IMR-90 (cell line): ENCODE data around the gene TMEM72. TPM values are rescaled to one million over a fixed set of nuclear protein-coding genes. Genes with fewer than 3 reads are reported as not detected.

ENCODE experiments used
- ATAC-seq: fragments of 200-7000 bp; cut with Tn5 transposase; 2 replicates; pipeline ENCODE4 v1.9.1; 2020; ENCODE audit warnings: low read depth, mild to moderate bottlenecking, moderate library complexity
- BruUV-seq: library from RNA; stranded (reverse); fragments of 400-500 nt; replicated peaks from 2 replicates; lab custom pipeline; 2021; lab: Mats Ljungman, UMichigan
- CTCF ChIA-PET: fragments of 300-600 bp; formaldehyde crosslinking; extraction: SDS; loops from one replicate; lab custom pipeline; 2021; ENCODE audit warnings: antibody characterized with exemption; lab: Yijun Ruan, JAX
- POLR2A ChIA-PET: fragments of 300-600 bp; sonication (Branson Sonifier 250); formaldehyde crosslinking; loops from one replicate; lab custom pipeline; 2022; ENCODE audit warnings: antibody characterized with exemption; ENCODE audit not compliant: unreplicated experiment; lab: Charles Lee
- DNase-seq: peaks from one replicate; pipeline ENCODE4 v3.0.0; 2013
- H2AFZ ChIP-seq: replicated peaks from 2 replicates; pipeline ENCODE3; 2013; ENCODE audit warnings: low read length, mild to moderate bottlenecking; ENCODE audit not compliant: poor library complexity
- H2AK5ac ChIP-seq: 2 replicates; pipeline ENCODE4 v1.6.1; 2013; ENCODE audit warnings: low read depth, low read length, inconsistent platforms
- H2AK9ac ChIP-seq: replicated peaks from 2 replicates; pipeline ENCODE3; 2013; ENCODE audit warnings: mild to moderate bottlenecking, low read depth, low read length, moderate library complexity; ENCODE audit not compliant: poor library complexity
- H2BK120ac ChIP-seq: 2 replicates; pipeline ENCODE4 v1.6.1; 2013; ENCODE audit warnings: low read depth, low read length, inconsistent platforms
- H2BK15ac ChIP-seq: 3 replicates; pipeline ENCODE4 v1.6.1; 2013; ENCODE audit warnings: low read depth, low read length, inconsistent platforms
- H2BK20ac ChIP-seq: 2 replicates; pipeline ENCODE4 v1.6.1; 2013; ENCODE audit warnings: low read depth, mild to moderate bottlenecking, inconsistent platforms, low read length, moderate library complexity
- H2BK5ac ChIP-seq: 2 replicates; pipeline ENCODE4 v1.6.1; 2013; ENCODE audit warnings: mild to moderate bottlenecking, low read depth, low read length, inconsistent platforms; ENCODE audit not compliant: poor library complexity, severe bottlenecking
- H3K14ac ChIP-seq: replicated peaks from 2 replicates; pipeline ENCODE4 v1.6.1; 2013; ENCODE audit warnings: low read depth, low read length, inconsistent platforms
- H3K18ac ChIP-seq: 2 replicates; pipeline ENCODE4 v1.6.1; 2013; ENCODE audit warnings: low read depth, low read length, control low read depth
- H3K23ac ChIP-seq: 2 replicates; pipeline ENCODE4 v1.6.1; 2013; ENCODE audit warnings: low read depth, low read length, inconsistent platforms
- H3K27ac ChIP-seq: 2 replicates; pipeline ENCODE4 v1.5.1; 2013; ENCODE audit warnings: mild to moderate bottlenecking, control low read depth, low read length; ENCODE audit not compliant: insufficient read depth
- H3K27me3 ChIP-seq: 2 replicates; pipeline ENCODE4 v1.6.1; 2013; ENCODE audit warnings: low read length; ENCODE audit not compliant: control insufficient read depth, insufficient read depth
- H3K36me3 ChIP-seq: 2 replicates; pipeline ENCODE4 v1.6.1; 2013; ENCODE audit warnings: low read length, mixed read lengths; ENCODE audit not compliant: control insufficient read depth, insufficient read depth
- H3K4ac ChIP-seq: 2 replicates; pipeline ENCODE4 v1.6.1; 2013; ENCODE audit warnings: low read depth, low read length, inconsistent platforms
- H3K4me1 ChIP-seq: 2 replicates; pipeline ENCODE4 v1.6.1; 2013; ENCODE audit warnings: low read length, mixed read lengths; ENCODE audit not compliant: control insufficient read depth, insufficient read depth
- H3K4me2 ChIP-seq: 2 replicates; pipeline ENCODE4 v1.6.1; 2013; ENCODE audit warnings: low read depth, mild to moderate bottlenecking, control low read depth, low read length, moderate library complexity
- H3K4me3 ChIP-seq: 2 replicates; pipeline ENCODE4 v1.5.1; 2013; ENCODE audit warnings: low read depth, mild to moderate bottlenecking, control low read depth, low read length, moderate library complexity; ENCODE audit not compliant: insufficient read depth
- H3K56ac ChIP-seq: 2 replicates; pipeline ENCODE4 v1.6.1; 2013; ENCODE audit warnings: low read length, inconsistent platforms; ENCODE audit not compliant: insufficient read depth; ENCODE audit errors: extremely low read depth
- H3K79me1 ChIP-seq, 2 experiments: 2 replicates each; pipeline ENCODE4 v1.6.1; 2013; ENCODE audit warnings: low read length in 2 of 2, inconsistent platforms in 1 of 2, low read depth in 1 of 2
- H3K9ac ChIP-seq: 2 replicates; pipeline ENCODE4 v1.6.1; 2013; ENCODE audit warnings: low read depth, low read length, control low read depth
- H3K9me1 ChIP-seq: 2 replicates; pipeline ENCODE4 v1.6.1; 2013; ENCODE audit warnings: low read length, inconsistent platforms; ENCODE audit not compliant: insufficient read depth
- H3K9me3 ChIP-seq: 2 replicates; pipeline ENCODE4 v1.6.1; 2013; ENCODE audit warnings: low read length; ENCODE audit not compliant: control insufficient read depth, insufficient read depth
- H4K20me1 ChIP-seq: 2 replicates; pipeline ENCODE4 v1.6.1; 2013; ENCODE audit warnings: low read length, inconsistent platforms; ENCODE audit not compliant: insufficient read depth
- H4K5ac ChIP-seq: 2 replicates; pipeline ENCODE4 v1.6.1; 2013; ENCODE audit warnings: mild to moderate bottlenecking, low read depth, low read length, control low read depth
- H4K8ac ChIP-seq, 2 experiments: 2 replicates each; pipeline ENCODE4 v1.6.1; 2013; ENCODE audit warnings: low read depth in 2 of 2, low read length in 2 of 2, control low read depth in 1 of 2, inconsistent platforms in 1 of 2
- H4K91ac ChIP-seq: 2 replicates; pipeline ENCODE4 v1.6.1; 2013; ENCODE audit warnings: low read depth, low read length, inconsistent platforms; ENCODE audit not compliant: insufficient read depth
- MAZ ChIP-seq: IDR thresholded peaks from 2 replicates; pipeline ENCODE4 v1.6.1; 2012; ENCODE audit warnings: low read depth, mild to moderate bottlenecking, low read length, improper control_type of control experiment, moderate library complexity, borderline replicate concordance
- NFE2L2 ChIP-seq: fragments of 150-350 bp; IDR thresholded peaks from 2 replicates; pipeline ENCODE4 v1.6.1; 2016; ENCODE audit warnings: low read depth, mild to moderate bottlenecking, low read length
- POLR2A ChIP-seq: IDR thresholded peaks from 2 replicates; pipeline ENCODE4 v1.6.1; 2012; ENCODE audit warnings: mild to moderate bottlenecking, low read depth, low read length
- RCOR1 ChIP-seq: IDR thresholded peaks from 2 replicates; pipeline ENCODE4 v1.6.1; 2012; ENCODE audit warnings: mild to moderate bottlenecking, low read length, improper control_type of control experiment; ENCODE audit not compliant: insufficient replicate concordance
- SMC3 ChIP-seq: fragments of 150-350 bp; IDR thresholded peaks from 2 replicates; pipeline ENCODE4 v1.6.1; 2016; ENCODE audit warnings: low read depth, mild to moderate bottlenecking, antibody characterized with exemption, low read length, moderate library complexity
- WGBS, 2 experiments: methylation state at CpG; one replicate each; pipeline versions ENCODE4 v1.1.5 to v1.1.7; 2013; ENCODE audit warnings: missing lambda C conversion rate in 2 of 2; ENCODE audit not compliant: insufficient read length in 1 of 2; ENCODE audit errors: extremely low coverage in 2 of 2; 5-methylcytosine and 5-hydroxymethylcytosine counted together
- dilution Hi-C: fragments of 300-500 bp; cut with HindIII; formaldehyde crosslinking; loops from one replicate; pipeline ENCODE4 v1.14.3; 2018; ENCODE audit warnings: low sequenced_read_pairs; ENCODE audit not compliant: unreplicated experiment
- in situ Hi-C: fragments of 300-500 bp; cut with MboI; formaldehyde crosslinking; loops from 3 replicates; pipeline ENCODE4 v1.14.3; 2019; ENCODE audit warnings: low sequenced_read_pairs, inconsistent platforms, mixed read lengths
- intact Hi-C: fragments of 100-400 bp; cut with micrococcal nuclease; formaldehyde crosslinking; loops from 2 replicates; pipeline ENCODE4 v1.10.0; 2022
- polyA plus RNA-seq, 3 experiments: library from polyadenylated mRNA; depleted of rRNA; stranded (reverse); fragments of >200 nt; gene quantifications; 2 replicates each; pipeline ENCODE4 v1.2.3, GENCODE V29; 2012; ENCODE audit warnings: low replicate concordance in 1 of 3
- total RNA-seq: library from RNA; depleted of rRNA; stranded (reverse); fragments of >200 nt; gene quantifications from 2 replicates; pipeline ENCODE4 v1.2.3, GENCODE V29; 2012
- TF ChIP-seq, protein P1 (sequence below): fragments of 150-350 bp; IDR thresholded peaks from 2 replicates; pipeline ENCODE4 v1.6.1; 2017; ENCODE audit warnings: mild to moderate bottlenecking, antibody characterized with exemption, low read length, low read depth
- TF ChIP-seq, protein P2 (sequence below): fragments of 150-350 bp; IDR thresholded peaks from 2 replicates; pipeline ENCODE4 v1.6.1; 2016; ENCODE audit warnings: low read depth, mild to moderate bottlenecking, low read length, moderate library complexity, borderline replicate concordance

Gene TMEM72
- total and polyA plus RNA-seq, 2 of the 4 experiments (the other 2 are of a cell fraction): not detected

DNA sequence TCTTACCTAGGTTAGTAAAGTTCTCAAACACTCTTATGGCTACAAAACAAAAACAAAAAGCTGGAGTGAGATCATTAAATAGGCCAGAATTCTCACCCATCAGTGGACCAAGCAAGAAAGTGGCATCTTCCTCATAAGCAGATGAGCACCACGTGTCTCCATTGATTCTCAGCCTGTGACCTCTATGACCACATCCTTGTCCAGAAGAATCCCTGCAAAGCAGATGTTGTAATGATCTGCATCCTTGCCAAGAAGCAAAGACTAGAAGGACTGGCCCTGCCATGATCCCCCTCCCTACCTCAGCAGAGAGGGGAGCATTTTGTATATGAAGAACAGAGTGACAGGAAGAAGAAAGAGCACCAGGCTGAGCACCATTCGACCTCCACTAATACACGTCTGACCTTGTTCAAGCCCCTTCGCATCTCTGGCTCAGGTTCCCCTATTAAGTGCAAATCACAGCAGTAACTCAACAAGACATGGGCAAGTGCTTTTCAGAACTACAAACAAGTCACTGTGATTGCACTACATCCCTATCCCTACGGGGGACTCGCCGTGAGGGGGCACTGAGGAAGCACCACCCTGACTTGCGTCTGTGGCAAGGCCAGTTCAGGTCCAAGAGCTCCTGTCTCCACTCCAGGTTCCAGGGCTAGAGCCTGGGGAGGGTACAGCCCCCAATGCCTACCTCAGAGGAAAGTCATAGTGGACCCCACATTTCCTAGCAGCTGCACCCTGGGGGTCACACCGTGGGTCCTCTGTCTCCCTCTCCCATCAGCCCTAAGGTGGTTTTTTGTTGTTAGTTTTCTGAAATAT, 26.3 kb downstream of the TMEM72 start:
- H3K27ac ChIP-seq: no peak overlapping the region
- H3K4me3 ChIP-seq: no peak overlapping the region
- DNase-seq (peak; percentile 57), ATAC-seq (no peak)
- H3K14ac ChIP-seq: no peak overlapping the region; the same call in 1 of the 2 replicates
- H4K20me1 ChIP-seq: no peaks in the 10 kb centered on the region
- dilution Hi-C loops: no loop called here
- no peak overlapping the region for H2BK120ac ChIP-seq
- ChIA-PET CTCF (no interaction called here), POLR2A (no interaction called here)
- BruUV-seq: no TSS peak
- H3K36me3 ChIP-seq: no peaks in the 10 kb centered on the region
- H3K9me1 ChIP-seq: peaks cover 9% of the 10 kb centered on the region; the same call in 1 of the 2 replicates
- in situ Hi-C loops: no loop called here
- H2AK9ac ChIP-seq: no peak overlapping the region
- no peak overlapping the region for H2AK5ac ChIP-seq
- no peak overlapping the region for H3K9ac ChIP-seq
- H2AFZ ChIP-seq: no peak overlapping the region
- H3K56ac ChIP-seq: no peak overlapping the region
- TF ChIP-seq, protein P1, sequence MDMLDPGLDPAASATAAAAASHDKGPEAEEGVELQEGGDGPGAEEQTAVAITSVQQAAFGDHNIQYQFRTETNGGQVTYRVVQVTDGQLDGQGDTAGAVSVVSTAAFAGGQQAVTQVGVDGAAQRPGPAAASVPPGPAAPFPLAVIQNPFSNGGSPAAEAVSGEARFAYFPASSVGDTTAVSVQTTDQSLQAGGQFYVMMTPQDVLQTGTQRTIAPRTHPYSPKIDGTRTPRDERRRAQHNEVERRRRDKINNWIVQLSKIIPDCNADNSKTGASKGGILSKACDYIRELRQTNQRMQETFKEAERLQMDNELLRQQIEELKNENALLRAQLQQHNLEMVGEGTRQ: no peak; the same call in 1 of the 2 replicates
- TF ChIP-seq MAZ: no peak
- no peak for TF ChIP-seq POLR2A
- no peak for TF ChIP-seq NFE2L2
- no peak for TF ChIP-seq SMC3
- TF ChIP-seq, protein P2, sequence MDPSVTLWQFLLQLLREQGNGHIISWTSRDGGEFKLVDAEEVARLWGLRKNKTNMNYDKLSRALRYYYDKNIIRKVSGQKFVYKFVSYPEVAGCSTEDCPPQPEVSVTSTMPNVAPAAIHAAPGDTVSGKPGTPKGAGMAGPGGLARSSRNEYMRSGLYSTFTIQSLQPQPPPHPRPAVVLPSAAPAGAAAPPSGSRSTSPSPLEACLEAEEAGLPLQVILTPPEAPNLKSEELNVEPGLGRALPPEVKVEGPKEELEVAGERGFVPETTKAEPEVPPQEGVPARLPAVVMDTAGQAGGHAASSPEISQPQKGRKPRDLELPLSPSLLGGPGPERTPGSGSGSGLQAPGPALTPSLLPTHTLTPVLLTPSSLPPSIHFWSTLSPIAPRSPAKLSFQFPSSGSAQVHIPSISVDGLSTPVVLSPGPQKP: no peak
- TF ChIP-seq RCOR1: no peak
- H2BK20ac ChIP-seq: peak overlapping the region; percentile 3; the same call in 1 of the 2 replicates
- no peak overlapping the region for H3K4me2 ChIP-seq
- peaks cover 15% of the 10 kb centered on the region for H3K4me1 ChIP-seq
- H4K5ac ChIP-seq: no peak overlapping the region
- no peaks in the 10 kb centered on the region for H3K9me3 ChIP-seq
- 86% methylated on average over 3 of the region's 9 CpGs; no CpG with 5 or more reads in 1 of the 2 experiments for WGBS, 2 experiments
- H2BK15ac ChIP-seq: no peak overlapping the region
- intact Hi-C loops: no loop called here
- no peaks in the 10 kb centered on the region for H3K27me3 ChIP-seq
- no peak overlapping the region for H3K4ac ChIP-seq
- no peak overlapping the region for H3K23ac ChIP-seq
- H4K8ac ChIP-seq: no peak overlapping the region
- no peak overlapping the region for H3K18ac ChIP-seq
- H3K79me1 ChIP-seq: no peaks in the 10 kb centered on the region
- H4K91ac ChIP-seq: no peak overlapping the region
- no peak overlapping the region for H2BK5ac ChIP-seq
